HepG2 (cell line): ENCODE results near the gene OASL. TPM values are rescaled to one million over a fixed set of nuclear protein-coding genes. Genes with fewer than 3 reads are reported as not detected.

Experiments used
- BRD4 ChIP-seq: sonication (generic); formaldehyde crosslinking; IDR thresholded peaks from 2 replicates; pipeline ENCODE4 v1.4.0; 2020; ENCODE audit warnings: missing genetic modification reagents
- CTCF ChIP-seq: sonication (generic); formaldehyde crosslinking; IDR thresholded peaks from 2 replicates; pipeline ENCODE4 v1.5.0; 2020; ENCODE audit warnings: mild to moderate bottlenecking, missing genetic modification reagents, moderate library complexity
- HES4 ChIP-seq: sonication (generic); formaldehyde crosslinking; IDR thresholded peaks from 2 replicates; pipeline ENCODE4 v1.9.0; 2021; ENCODE audit warnings: mild to moderate bottlenecking, missing genetic modification reagents, borderline replicate concordance
- KDM6A ChIP-seq: IDR thresholded peaks from 2 replicates; pipeline ENCODE4 v1.6.1; 2016; ENCODE audit warnings: low read depth
- MATR3 ChIP-seq: sonication (generic); formaldehyde crosslinking; IDR thresholded peaks from 2 replicates; pipeline ENCODE4 v1.4.0; 2020; ENCODE audit warnings: missing genetic modification reagents
- NRL ChIP-seq: sonication (generic); formaldehyde crosslinking; IDR thresholded peaks from 2 replicates; pipeline ENCODE4 v1.5.0; 2020; ENCODE audit warnings: missing genetic modification reagents, mild to moderate bottlenecking, moderate library complexity, borderline replicate concordance
- RBFOX2 ChIP-seq: fragments of 200-400 bp; formaldehyde crosslinking; IDR thresholded peaks from 2 replicates; pipeline ENCODE4 v1.6.1; 2017; ENCODE audit warnings: low read depth, mild to moderate bottlenecking, low read length
- RNF2 ChIP-seq: fragments of 450-650 bp; conservative IDR thresholded peaks from 2 replicates; pipeline ENCODE4 v1.6.1; 2016; ENCODE audit warnings: low read depth
- RORA ChIP-seq: sonication (generic); formaldehyde crosslinking; IDR thresholded peaks from 2 replicates; pipeline ENCODE4 v1.5.0; 2020; ENCODE audit warnings: mild to moderate bottlenecking, missing genetic modification reagents, moderate library complexity
- SOX5 ChIP-seq: IDR thresholded peaks from 2 replicates; pipeline ENCODE4 v1.6.1; 2016; ENCODE audit warnings: borderline replicate concordance
- TEAD3 ChIP-seq: optimal IDR thresholded peaks from 2 replicates; pipeline ENCODE3; 2016; ENCODE audit warnings: borderline replicate concordance
- ZBTB49 ChIP-seq: sonication (generic); formaldehyde crosslinking; IDR thresholded peaks from 2 replicates; pipeline ENCODE4 v1.4.0; 2020; ENCODE audit warnings: missing genetic modification reagents, borderline replicate concordance
- ZFP36L1 ChIP-seq: sonication (generic); formaldehyde crosslinking; IDR thresholded peaks from 2 replicates; pipeline ENCODE4 v1.8.0; 2022; ENCODE audit warnings: mild to moderate bottlenecking, missing genetic modification reagents, moderate library complexity
- ZMAT5 ChIP-seq: sonication (generic); formaldehyde crosslinking; IDR thresholded peaks from 2 replicates; pipeline ENCODE4 v1.5.0; 2020; ENCODE audit warnings: mild to moderate bottlenecking, low read depth, missing genetic modification reagents, borderline replicate concordance
- ZNF253 ChIP-seq: sonication (generic); formaldehyde crosslinking; IDR thresholded peaks from 2 replicates; pipeline ENCODE4 v1.8.0; 2022; ENCODE audit warnings: mild to moderate bottlenecking, missing genetic modification reagents, borderline replicate concordance
- ZNF260 ChIP-seq: sonication (generic); formaldehyde crosslinking; IDR thresholded peaks from 2 replicates; pipeline ENCODE4 v1.4.0; 2020; ENCODE audit warnings: missing genetic modification reagents, low read depth, mild to moderate bottlenecking, borderline replicate concordance
- ZNF326 ChIP-seq: sonication (generic); formaldehyde crosslinking; IDR thresholded peaks from 2 replicates; pipeline ENCODE4 v1.4.0; 2020; ENCODE audit warnings: missing genetic modification reagents, borderline replicate concordance
- ZNF546 ChIP-seq: sonication (generic); formaldehyde crosslinking; conservative IDR thresholded peaks from 2 replicates; pipeline ENCODE4 v1.8.1; 2023; ENCODE audit warnings: mild to moderate bottlenecking, missing genetic modification reagents
- ZSCAN31 ChIP-seq: sonication (generic); formaldehyde crosslinking; IDR thresholded peaks from 2 replicates; pipeline ENCODE4 v1.5.0; 2020; ENCODE audit warnings: low read depth, mild to moderate bottlenecking, missing genetic modification reagents
- ZSCAN9 ChIP-seq: IDR thresholded peaks from 2 replicates; pipeline ENCODE4 v1.6.1; 2016; ENCODE audit warnings: borderline replicate concordance
- polyA plus RNA-seq, 8 experiments: library from polyadenylated mRNA; depleted of rRNA in 3 of 8; stranded (reverse) in 7 of 8; unstranded in 1 of 8; fragments of >200 nt; fragmentation: Illumina TruSeq in 4 of 8; extraction: Trizol in 4 of 8; gene quantifications; 2 replicates each; pipeline versions ENCODE4 v1.2.1 to v1.2.3, GENCODE V29; 2011 to 2016; ENCODE audit warnings: low read depth in 4 of 8, missing spikeins in 1 of 8, mixed read lengths in 1 of 8; ENCODE audit not compliant: insufficient read depth in 1 of 8
- total RNA-seq, 5 experiments: library from RNA; depleted of rRNA; stranded (reverse); fragments of >200 nt; fragmentation: Illumina TruSeq; extraction: Trizol; gene quantifications; 2 replicates each; pipeline ENCODE4 v1.2.3, GENCODE V29; 2016; ENCODE audit warnings: low read depth in 1 of 5
- TF ChIP-seq, protein P1 (sequence below): sonication (generic); formaldehyde crosslinking; conservative IDR thresholded peaks from 2 replicates; pipeline ENCODE4 v1.4.0; 2020; ENCODE audit warnings: missing genetic modification reagents
- TF ChIP-seq, protein P2 (sequence below): sonication (generic); formaldehyde crosslinking; IDR thresholded peaks from 2 replicates; pipeline ENCODE4 v1.5.0; 2020; ENCODE audit warnings: missing genetic modification reagents
- TF ChIP-seq, protein P3 (sequence below): fragments of 450-650 bp; IDR thresholded peaks from 2 replicates; pipeline ENCODE4 v1.6.1; 2016

OASL gene
- total and polyA plus RNA-seq, 2 of the 13 experiments (the other 11 are each of a cell fraction or from before 2014, with no cell fraction given) = 0.11 to 0.22 TPM

- TF ChIP-seq ZSCAN31 (CRISPR knock-in tag) (no peak), RBFOX2 (0 out of 2 replicates have a peak, but pooled peaks have one; percentile 12), ZNF260 (no peak), ZSCAN9 (CRISPR knock-in tag) (no peak), ZFP36L1 (CRISPR knock-in tag) (no peak), ZBTB49 (CRISPR knock-in tag) (no peak), BRD4 (no peak), ZMAT5 (CRISPR knock-in tag) (no peak), MATR3 (CRISPR knock-in tag) (no peak), RORA (no peak), ZNF326 (CRISPR knock-in tag) (peak; percentile 65; the same call in 1 of the 2 replicates), TEAD3 (CRISPR knock-in tag) (no peak), HES4 (CRISPR knock-in tag) (no peak), RNF2 (no peak), NRL (CRISPR knock-in tag) (no peak), ZNF546 (no peak), CTCF (CRISPR knock-in tag) (peak; percentile 62), ZNF253 (no peak), KDM6A (CRISPR knock-in tag) (no peak), SOX5 (no peak)
- TF ChIP-seq, protein P1, sequence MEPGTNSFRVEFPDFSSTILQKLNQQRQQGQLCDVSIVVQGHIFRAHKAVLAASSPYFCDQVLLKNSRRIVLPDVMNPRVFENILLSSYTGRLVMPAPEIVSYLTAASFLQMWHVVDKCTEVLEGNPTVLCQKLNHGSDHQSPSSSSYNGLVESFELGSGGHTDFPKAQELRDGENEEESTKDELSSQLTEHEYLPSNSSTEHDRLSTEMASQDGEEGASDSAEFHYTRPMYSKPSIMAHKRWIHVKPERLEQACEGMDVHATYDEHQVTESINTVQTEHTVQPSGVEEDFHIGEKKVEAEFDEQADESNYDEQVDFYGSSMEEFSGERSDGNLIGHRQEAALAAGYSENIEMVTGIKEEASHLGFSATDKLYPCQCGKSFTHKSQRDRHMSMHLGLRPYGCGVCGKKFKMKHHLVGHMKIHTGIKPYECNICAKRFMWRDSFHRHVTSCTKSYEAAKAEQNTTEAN (CRISPR knock-in tag) = no peak
- TF ChIP-seq, protein P2, sequence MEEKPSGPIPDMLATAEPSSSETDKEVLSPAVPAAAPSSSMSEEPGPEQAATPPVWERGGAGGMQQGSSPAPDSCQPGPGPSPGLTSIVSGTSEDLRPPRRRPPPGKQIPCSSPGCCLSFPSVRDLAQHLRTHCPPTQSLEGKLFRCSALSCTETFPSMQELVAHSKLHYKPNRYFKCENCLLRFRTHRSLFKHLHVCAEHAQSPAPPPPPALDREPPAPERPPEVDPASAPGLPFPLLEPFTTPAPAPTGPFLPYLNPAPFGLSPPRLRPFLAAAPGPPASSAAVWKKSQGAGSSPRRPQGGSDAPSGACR (CRISPR knock-in tag) = no peak
- TF ChIP-seq, protein P3, sequence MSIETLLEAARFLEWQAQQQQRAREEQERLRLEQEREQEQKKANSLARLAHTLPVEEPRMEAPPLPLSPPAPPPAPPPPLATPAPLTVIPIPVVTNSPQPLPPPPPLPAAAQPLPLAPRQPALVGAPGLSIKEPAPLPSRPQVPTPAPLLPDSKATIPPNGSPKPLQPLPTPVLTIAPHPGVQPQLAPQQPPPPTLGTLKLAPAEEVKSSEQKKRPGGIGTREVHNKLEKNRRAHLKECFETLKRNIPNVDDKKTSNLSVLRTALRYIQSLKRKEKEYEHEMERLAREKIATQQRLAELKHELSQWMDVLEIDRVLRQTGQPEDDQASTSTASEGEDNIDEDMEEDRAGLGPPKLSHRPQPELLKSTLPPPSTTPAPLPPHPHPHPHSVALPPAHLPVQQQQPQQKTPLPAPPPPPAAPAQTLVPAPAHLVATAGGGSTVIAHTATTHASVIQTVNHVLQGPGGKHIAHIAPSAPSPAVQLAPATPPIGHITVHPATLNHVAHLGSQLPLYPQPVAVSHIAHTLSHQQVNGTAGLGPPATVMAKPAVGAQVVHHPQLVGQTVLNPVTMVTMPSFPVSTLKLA = no peak
Measured at GRCh38 chr12:121003650-121004049, 35.4 kb downstream of the OASL start (continued).
